HUES64 (cell line): ENCODE data around the gene KCTD16.

Experiments
- H3K27ac ChIP-seq: 2 replicates; pipeline ENCODE4 v1.7.0; 2013; ENCODE audit warnings: low read depth, low read length, inconsistent platforms
- H3K27me3 ChIP-seq: 2 replicates; pipeline ENCODE4 v1.6.1; 2013; ENCODE audit warnings: mild to moderate bottlenecking, low read length; ENCODE audit not compliant: insufficient read depth
- H3K36me3 ChIP-seq: 2 replicates; pipeline ENCODE4 v1.6.1; 2013; ENCODE audit warnings: mild to moderate bottlenecking, low read length; ENCODE audit not compliant: insufficient read depth
- H3K4me1 ChIP-seq: 2 replicates; pipeline ENCODE4 v1.6.1; 2013; ENCODE audit warnings: mild to moderate bottlenecking, low read length, moderate library complexity; ENCODE audit not compliant: insufficient read depth
- H3K4me3 ChIP-seq: 2 replicates; pipeline ENCODE4 v1.5.1; 2013; ENCODE audit warnings: mild to moderate bottlenecking, low read length, moderate library complexity
- H3K9ac ChIP-seq: 2 replicates; pipeline ENCODE4 v1.6.1; 2013; ENCODE audit warnings: mild to moderate bottlenecking, low read depth, low read length
- H3K9me3 ChIP-seq: 2 replicates; pipeline ENCODE4 v1.6.1; 2013; ENCODE audit warnings: low read depth, low read length; ENCODE audit not compliant: insufficient read depth
- WGBS: fragments of 150-250, 120-280 bp; methylation state at CpG from one replicate; pipeline ENCODE4 v1.1.7; 2013; ENCODE audit warnings: missing lambda C conversion rate; 5-methylcytosine and 5-hydroxymethylcytosine counted together

The KCTD16 gene

GRCh38 chr5:144194144-144194543 lies 23.5 kb downstream of the KCTD16 start:
- no peak overlapping the region for H3K9ac ChIP-seq
- no peaks in the 10 kb centered on the region for H3K27me3 ChIP-seq
- H3K36me3 ChIP-seq: no peaks in the 10 kb centered on the region
- no peak overlapping the region for H3K4me3 ChIP-seq
- no peaks in the 10 kb centered on the region for H3K9me3 ChIP-seq
- H3K4me1 ChIP-seq: 0 out of 2 replicates have a peak, but pooled peaks cover 3% of the 10 kb centered on the region
- 100% methylated on average over 2 of the region's 2 CpGs for WGBS
- no peak overlapping the region for H3K27ac ChIP-seq

- Histone ChIP-seq H3K9me3 (no peaks in the 10 kb centered on the region), H3K36me3 (no peaks in the 10 kb centered on the region), H3K9ac (no peak overlapping the region), H3K4me3 (no peak overlapping the region), H3K4me1 (0 out of 2 replicates have a peak, but pooled peaks cover 3% of the 10 kb centered on the region), H3K27me3 (no peaks in the 10 kb centered on the region), H3K27ac (no peak overlapping the region)
- 89% methylated on average over 4 of the region's 4 CpGs for WGBS
Measured at GRCh38 chr5:144195448-144195847, 24.8 kb downstream of the KCTD16 start.

GRCh38 chr5:144196612-144197011 lies 25.9 kb downstream of the KCTD16 start:
- no peaks in the 10 kb centered on the region for H3K27me3 ChIP-seq
- H3K27ac ChIP-seq: no peak overlapping the region
- no peak overlapping the region for H3K9ac ChIP-seq
- H3K9me3 ChIP-seq: no peaks in the 10 kb centered on the region
- H3K36me3 ChIP-seq: no peaks in the 10 kb centered on the region
- H3K4me1 ChIP-seq: 0 out of 2 replicates have a peak, but pooled peaks cover 3% of the 10 kb centered on the region
- WGBS: 95% methylated on average over 1 of the region's 1 CpG
- no peak overlapping the region for H3K4me3 ChIP-seq

GRCh38 chr5:144198386-144198785 lies 27.7 kb downstream of the KCTD16 start:
- WGBS: 96% methylated on average over 3 of the region's 3 CpGs
- Histone ChIP-seq H3K36me3 (no peaks in the 10 kb centered on the region), H3K9ac (no peak overlapping the region), H3K4me1 (no peaks in the 10 kb centered on the region), H3K27ac (no peak overlapping the region), H3K4me3 (no peak overlapping the region), H3K27me3 (no peaks in the 10 kb centered on the region), H3K9me3 (no peaks in the 10 kb centered on the region)

GRCh38 chr5:144201588-144201987 lies 30.9 kb downstream of the KCTD16 start:
- Histone ChIP-seq H3K4me3 (no peak overlapping the region), H3K9me3 (no peaks in the 10 kb centered on the region), H3K27me3 (peaks cover 22% of the 10 kb centered on the region), H3K9ac (no peak overlapping the region), H3K36me3 (no peaks in the 10 kb centered on the region), H3K4me1 (peaks cover 10% of the 10 kb centered on the region; the same call in 1 of the 2 replicates), H3K27ac (no peak overlapping the region)
- WGBS: 82% methylated on average over 5 of the region's 5 CpGs

- WGBS: 94% methylated on average over 9 of the region's 10 CpGs
- Histone ChIP-seq H3K4me3 (no peak overlapping the region), H3K4me1 (peaks cover 10% of the 10 kb centered on the region; the same call in 1 of the 2 replicates), H3K36me3 (no peaks in the 10 kb centered on the region), H3K9me3 (no peaks in the 10 kb centered on the region), H3K9ac (no peak overlapping the region), H3K27ac (no peak overlapping the region), H3K27me3 (peaks cover 27% of the 10 kb centered on the region)
Measured at GRCh38 chr5:144202072-144202471, 31.4 kb downstream of the KCTD16 start.

GRCh38 chr5:144202726-144203125 lies 32.1 kb downstream of the KCTD16 start:
- peaks cover 30% of the 10 kb centered on the region for H3K27me3 ChIP-seq
- H3K9me3 ChIP-seq: no peaks in the 10 kb centered on the region
- H3K4me3 ChIP-seq: no peak overlapping the region
- 100% methylated on average over 1 of the region's 1 CpG for WGBS
- H3K4me1 ChIP-seq: peaks cover 10% of the 10 kb centered on the region; the same call in 1 of the 2 replicates
- no peaks in the 10 kb centered on the region for H3K36me3 ChIP-seq
- H3K27ac ChIP-seq: no peak overlapping the region
- no peak overlapping the region for H3K9ac ChIP-seq

- Histone ChIP-seq H3K27me3 (peaks cover 30% of the 10 kb centered on the region), H3K9ac (no peak overlapping the region), H3K4me3 (no peak overlapping the region), H3K27ac (no peak overlapping the region), H3K9me3 (no peaks in the 10 kb centered on the region), H3K36me3 (no peaks in the 10 kb centered on the region), H3K4me1 (peaks cover 10% of the 10 kb centered on the region; the same call in 1 of the 2 replicates)
- WGBS: 60% methylated on average over 8 of the region's 10 CpGs
Measured at GRCh38 chr5:144203750-144204596, 33.3 kb downstream of the KCTD16 start.

- Histone ChIP-seq H3K9me3 (no peaks in the 10 kb centered on the region), H3K9ac (peak overlapping the region; percentile 53; the same call in 1 of the 2 replicates), H3K4me3 (peak overlapping the region; percentile 60), H3K27me3 (peaks cover 30% of the 10 kb centered on the region), H3K36me3 (no peaks in the 10 kb centered on the region), H3K27ac (no peak overlapping the region), H3K4me1 (peaks cover 10% of the 10 kb centered on the region; the same call in 1 of the 2 replicates)
- WGBS: 1% methylated on average over 31 of the region's 31 CpGs
Measured at GRCh38 chr5:144205141-144205551, 34.5 kb downstream of the KCTD16 start.

- Histone ChIP-seq H3K27ac (no peak overlapping the region), H3K9me3 (no peaks in the 10 kb centered on the region), H3K27me3 (peaks cover 30% of the 10 kb centered on the region), H3K9ac (no peak overlapping the region), H3K36me3 (no peaks in the 10 kb centered on the region), H3K4me1 (peaks cover 10% of the 10 kb centered on the region; the same call in 1 of the 2 replicates), H3K4me3 (no peak overlapping the region)
- no CpG with 5 or more reads among the region's 2 CpGs for WGBS
Measured at GRCh38 chr5:144206141-144206540, 35.5 kb downstream of the KCTD16 start.

- Histone ChIP-seq H3K4me1 (peaks cover 10% of the 10 kb centered on the region; the same call in 1 of the 2 replicates), H3K9me3 (no peaks in the 10 kb centered on the region), H3K27me3 (peaks cover 30% of the 10 kb centered on the region), H3K36me3 (no peaks in the 10 kb centered on the region), H3K4me3 (no peak overlapping the region), H3K27ac (no peak overlapping the region), H3K9ac (no peak overlapping the region)
Measured at GRCh38 chr5:144207875-144208444, 37.3 kb downstream of the KCTD16 start.
